Mesothelial cell of epicardium (in vitro differentiated cells): ENCODE data around the gene HELT. TPM values are rescaled to one million over a fixed set of nuclear protein-coding genes. Genes with fewer than 3 reads are reported as not detected.
"Not testable (repeated sequence)": the region's sequence is repeated elsewhere in the genome, so short reads cannot be mapped to it uniquely, and the experiment has no call there.

Experiments
- DNase-seq, 2 experiments: peaks; one replicate each; pipeline ENCODE4 v3.0.0; 2021; ENCODE audit warnings: low spot score in 2 of 2; ENCODE audit not compliant: unreplicated experiment in 2 of 2
- H3K27ac Mint-ChIP-seq: 2 replicates; pipeline ENCODE4 v1.8.0; 2021; ENCODE audit warnings: mixed read lengths
- H3K27me3 Mint-ChIP-seq: 2 replicates; pipeline ENCODE4 v1.8.0; 2021; ENCODE audit warnings: low read depth, mixed read lengths
- H3K36me3 Mint-ChIP-seq: 2 replicates; pipeline ENCODE4 v1.8.0; 2021; ENCODE audit warnings: mixed read lengths
- H3K4me1 Mint-ChIP-seq: 2 replicates; pipeline ENCODE4 v1.8.0; 2021; ENCODE audit warnings: mixed read lengths
- H3K4me3 Mint-ChIP-seq: 2 replicates; pipeline ENCODE4 v1.8.0; 2021; ENCODE audit warnings: mild to moderate bottlenecking, moderate library complexity, mixed read lengths
- H3K9me3 Mint-ChIP-seq: 2 replicates; pipeline ENCODE4 v1.8.0; 2021; ENCODE audit warnings: mixed read lengths
- total RNA-seq: library from RNA; stranded (reverse); gene quantifications from 3 replicates; pipeline ENCODE4 v1.2.1, GENCODE V29; 2021
- TF ChIP-seq, protein P1 (sequence below): fragments of 200-600 bp; sonication (generic); IDR thresholded peaks from one replicate; pipeline ENCODE4 v1.5.0; 2021; ENCODE audit warnings: antibody characterized with exemption; ENCODE audit not compliant: unreplicated experiment

The HELT gene
- total RNA-seq, 1 donor from 2014 or later: not detected

DNA sequence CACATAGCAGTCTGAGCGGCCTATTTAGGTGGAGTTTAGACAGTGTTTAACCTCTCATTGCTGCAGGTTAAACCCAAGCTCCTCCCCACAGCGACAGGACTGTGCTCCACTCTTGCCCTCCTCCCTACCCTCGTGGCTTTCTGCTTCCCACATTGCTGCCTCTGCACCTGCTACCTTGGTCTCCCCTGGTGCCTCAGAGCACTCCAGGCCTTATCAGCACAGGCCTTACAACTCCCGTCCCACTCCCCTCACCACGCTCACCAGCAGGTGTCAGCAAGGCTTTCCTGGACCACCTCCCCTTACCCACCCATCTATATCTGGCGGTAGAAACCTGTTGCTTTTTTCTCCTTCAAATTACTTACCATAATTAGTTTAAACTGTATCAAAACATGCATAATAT lies 18.6 kb downstream of the HELT start:
- no peaks in the 10 kb centered on the region for H3K36me3 Mint-ChIP-seq
- H3K4me1 Mint-ChIP-seq: peaks cover 4% of the 10 kb centered on the region
- no peak overlapping the region for H3K4me3 Mint-ChIP-seq
- no peak for DNase-seq
- TF ChIP-seq, protein P1, sequence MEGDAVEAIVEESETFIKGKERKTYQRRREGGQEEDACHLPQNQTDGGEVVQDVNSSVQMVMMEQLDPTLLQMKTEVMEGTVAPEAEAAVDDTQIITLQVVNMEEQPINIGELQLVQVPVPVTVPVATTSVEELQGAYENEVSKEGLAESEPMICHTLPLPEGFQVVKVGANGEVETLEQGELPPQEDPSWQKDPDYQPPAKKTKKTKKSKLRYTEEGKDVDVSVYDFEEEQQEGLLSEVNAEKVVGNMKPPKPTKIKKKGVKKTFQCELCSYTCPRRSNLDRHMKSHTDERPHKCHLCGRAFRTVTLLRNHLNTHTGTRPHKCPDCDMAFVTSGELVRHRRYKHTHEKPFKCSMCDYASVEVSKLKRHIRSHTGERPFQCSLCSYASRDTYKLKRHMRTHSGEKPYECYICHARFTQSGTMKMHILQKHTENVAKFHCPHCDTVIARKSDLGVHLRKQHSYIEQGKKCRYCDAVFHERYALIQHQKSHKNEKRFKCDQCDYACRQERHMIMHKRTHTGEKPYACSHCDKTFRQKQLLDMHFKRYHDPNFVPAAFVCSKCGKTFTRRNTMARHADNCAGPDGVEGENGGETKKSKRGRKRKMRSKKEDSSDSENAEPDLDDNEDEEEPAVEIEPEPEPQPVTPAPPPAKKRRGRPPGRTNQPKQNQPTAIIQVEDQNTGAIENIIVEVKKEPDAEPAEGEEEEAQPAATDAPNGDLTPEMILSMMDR: no peak
- peaks cover 36% of the 10 kb centered on the region for H3K27me3 Mint-ChIP-seq
- H3K27ac Mint-ChIP-seq: no peak overlapping the region
- H3K9me3 Mint-ChIP-seq: peaks cover 9% of the 10 kb centered on the region

- Mint-ChIP-seq H3K36me3 (no peaks in the 10 kb centered on the region), H3K4me1 (peaks cover 4% of the 10 kb centered on the region), H3K9me3 (peaks cover 22% of the 10 kb centered on the region), H3K27me3 (peaks cover 12% of the 10 kb centered on the region), H3K4me3 (peak overlapping the region; percentile 16), H3K27ac (no peak overlapping the region)
- TF ChIP-seq, protein P1: peak; percentile 76
- DNase-seq: peak in 1 of 2 experiments; percentile 57
Measured at GRCh38 chr4:185039508-185040273, 21.4 kb downstream of the HELT start.

DNA sequence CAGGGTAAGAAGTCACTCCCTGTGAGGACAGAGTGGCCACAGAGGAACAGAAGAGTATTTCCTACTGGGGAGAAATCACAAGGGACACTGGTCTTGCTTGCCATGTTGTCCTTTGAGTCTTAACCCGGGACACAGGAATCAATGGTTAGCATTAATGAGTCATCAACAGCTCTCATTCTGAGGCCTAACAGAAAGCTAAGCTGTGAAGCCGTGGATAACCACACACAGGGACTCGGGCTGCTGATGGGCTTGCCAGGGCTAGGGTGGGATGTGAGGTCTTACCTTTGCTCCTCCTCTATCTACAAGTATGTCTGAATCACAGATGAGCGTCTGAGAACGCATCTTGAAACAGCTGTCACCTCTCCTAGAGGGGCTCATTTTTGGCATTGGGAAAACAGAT lies 22.2 kb downstream of the HELT start:
- DNase-seq: no peak
- Mint-ChIP-seq H3K4me3 (no peak overlapping the region), H3K27me3 (peaks cover 9% of the 10 kb centered on the region), H3K27ac (no peak overlapping the region), H3K9me3 (peaks cover 22% of the 10 kb centered on the region), H3K36me3 (no peaks in the 10 kb centered on the region), H3K4me1 (peaks cover 4% of the 10 kb centered on the region)
- TF ChIP-seq, protein P1: no peak

- H3K36me3 Mint-ChIP-seq: not testable (repeated sequence)
Measured at GRCh38 chr4:185050286-185050685, 32.0 kb downstream of the HELT start.

GRCh38 chr4:185051283-185051682 lies 33.0 kb downstream of the HELT start:
- H3K27me3 Mint-ChIP-seq: peaks cover 21% of the 10 kb centered on the region
- H3K9me3 Mint-ChIP-seq, DNase-seq, H3K36me3 Mint-ChIP-seq, H3K4me3 Mint-ChIP-seq, H3K27ac Mint-ChIP-seq, H3K4me1 Mint-ChIP-seq: not testable (repeated sequence)

More at GRCh38 chr4:185050286-185050685, 32.0 kb downstream of the HELT start:
- H3K9me3 Mint-ChIP-seq, DNase-seq, H3K27ac Mint-ChIP-seq, H3K4me1 Mint-ChIP-seq, H3K4me3 Mint-ChIP-seq: not testable (repeated sequence)
- H3K27me3 Mint-ChIP-seq: peaks cover 17% of the 10 kb centered on the region

GRCh38 chr4:185053746-185054145 lies 35.5 kb downstream of the HELT start:
- H3K4me3 Mint-ChIP-seq: no peak overlapping the region
- peaks cover 3% of the 10 kb centered on the region for H3K9me3 Mint-ChIP-seq
- DNase-seq: no peak
- peaks cover 24% of the 10 kb centered on the region for H3K27me3 Mint-ChIP-seq
- peaks cover 3% of the 10 kb centered on the region for H3K4me1 Mint-ChIP-seq
- H3K27ac Mint-ChIP-seq: no peak overlapping the region
- H3K36me3 Mint-ChIP-seq: no peaks in the 10 kb centered on the region
- TF ChIP-seq, protein P1: no peak
